Smooth muscle cell of bladder (primary cell): ENCODE measurements around the gene C12orf50. TPM values are rescaled to one million over a fixed set of nuclear protein-coding genes. Genes with fewer than 3 reads are reported as not detected.

Experiments used
- total RNA-seq: library from RNA; depleted of rRNA; stranded (reverse); fragments of >200 nt; gene quantifications from 2 replicates; pipeline ENCODE4 v1.2.3, GENCODE V29; 2014

The C12orf50 gene
- total RNA-seq: under 0.01 TPM in 1 of 2 replicates, not detected in the other

GRCh38 chr12:88029093-88029665 is at the start of gene C12orf50:
C12orf50 (minus strand) TSS chr12:88029401; CDS start chr12:88026962, 2,439 bp downstream.

Other genes starting within 250 kb of the C12orf50 start
- gene CEP290, start 112.7 kb upstream of the C12orf50 start, total RNA-seq: 8.1 and 10.1 TPM in 2 replicates
- gene TMTC3, start 112.9 kb upstream of the C12orf50 start, total RNA-seq: 30.7 and 36.9 TPM in 2 replicates